ENCODE measurements around the gene CXCL10.
"Not testable (repeated sequence)": the region's sequence is repeated elsewhere in the genome, so short reads cannot be mapped to it uniquely, and the experiment has no call there.

The CXCL10 gene

GRCh38 chr4:76024065-76024464, 768 bp upstream of the CXCL10 start:
- DNase-seq: no peak

GRCh38 chr4:76022677-76023076, 620 bp downstream of the CXCL10 start:
- DNase-seq: no peak

GRCh38 chr4:76022031-76022430, 1.3 kb downstream of the CXCL10 start:
- DNase-seq: no peak

GRCh38 chr4:76017056-76017686, 6.1 kb downstream of the CXCL10 start:
- no peak for DNase-seq

GRCh38 chr4:76016393-76016792, 6.9 kb downstream of the CXCL10 start:
- no peak for DNase-seq

- no peak for DNase-seq
Measured at GRCh38 chr4:76013540-76013939, 9.8 kb downstream of the CXCL10 start.

- no peak for DNase-seq
Measured at GRCh38 chr4:76012388-76012801, 10.9 kb downstream of the CXCL10 start.

GRCh38 chr4:76011700-76012387, 11.5 kb downstream of the CXCL10 start:
- no peak for DNase-seq

- no peak for DNase-seq
Measured at GRCh38 chr4:76011018-76011670, 12.2 kb downstream of the CXCL10 start.

GRCh38 chr4:76010576-76010975, 12.7 kb downstream of the CXCL10 start:
- DNase-seq: no peak

GRCh38 chr4:76009311-76009710, 14.0 kb downstream of the CXCL10 start:
- no peak for DNase-seq

GRCh38 chr4:76007089-76007862, 16.0 kb downstream of the CXCL10 start, which contains the start of gene CXCL9:
Gene CXCL9, minus strand, starts transcription at chr4:76007509. Its CDS starts 60 bp downstream, at chr4:76007449.
- DNase-seq: no peak

GRCh38 chr4:76003620-76004019, 19.7 kb downstream of the CXCL10 start:
- DNase-seq: no peak

- no peak for DNase-seq
Measured at GRCh38 chr4:76003035-76003434, 20.3 kb downstream of the CXCL10 start.

GRCh38 chr4:76002176-76002575, 21.1 kb downstream of the CXCL10 start:
- no peak for DNase-seq

- no peak for DNase-seq
Measured at GRCh38 chr4:76001700-76002099, 21.6 kb downstream of the CXCL10 start.

- DNase-seq: no peak
Measured at GRCh38 chr4:76000279-76000678, 23.0 kb downstream of the CXCL10 start.

- not testable (repeated sequence) for DNase-seq
Measured at GRCh38 chr4:75998525-75999147, 24.7 kb downstream of the CXCL10 start.

GRCh38 chr4:75997946-75998345, 25.4 kb downstream of the CXCL10 start:
- DNase-seq: no peak

GRCh38 chr4:75997081-75997480, 26.2 kb downstream of the CXCL10 start:
- no peak for DNase-seq

- DNase-seq: no peak
Measured at GRCh38 chr4:75995727-75996126, 27.6 kb downstream of the CXCL10 start.

GRCh38 chr4:75992462-75992861, 30.8 kb downstream of the CXCL10 start:
- DNase-seq: no peak
